DOHH2 (cell line): ENCODE data around the gene THAP4.

Experiments used
- H3F3A ChIP-seq: fragments of 200-600 bp; sonication (generic), shearing (Covaris generic); 2 replicates; pipeline ENCODE4 v1.6.0; 2016; ENCODE audit warnings: antibody characterized with exemption, mild to moderate bottlenecking; ENCODE audit not compliant: control insufficient read depth, insufficient read depth
- H3K27ac ChIP-seq: fragments of 200-600 bp; sonication (generic); 2 replicates; pipeline ENCODE4 v1.5.1; 2014; ENCODE audit warnings: low read depth, mild to moderate bottlenecking, low read length, moderate library complexity
- H3K27me3 ChIP-seq: fragments of 200-600 bp; sonication (generic); 2 replicates; pipeline ENCODE4 v1.6.1; 2014; ENCODE audit warnings: mild to moderate bottlenecking, low read length, mixed read lengths; ENCODE audit not compliant: control insufficient read depth
- H3K36me3 ChIP-seq: fragments of 200-600 bp; sonication (generic); 2 replicates; pipeline ENCODE4 v1.6.1; 2014; ENCODE audit warnings: mild to moderate bottlenecking, low read length, moderate library complexity, mixed read lengths; ENCODE audit not compliant: control insufficient read depth
- H3K4me1 ChIP-seq: fragments of 200-600 bp; sonication (generic); 2 replicates; pipeline ENCODE4 v1.6.1; 2014; ENCODE audit warnings: mild to moderate bottlenecking, low read length, mixed read lengths; ENCODE audit not compliant: control insufficient read depth
- H3K4me2 ChIP-seq: fragments of 200-600 bp; sonication (generic); 2 replicates; pipeline ENCODE4 v1.6.0; 2014; ENCODE audit warnings: mild to moderate bottlenecking, low read length, moderate library complexity
- H3K4me3 ChIP-seq: fragments of 200-600 bp; sonication (generic); 2 replicates; pipeline ENCODE4 v1.5.1; 2014; ENCODE audit warnings: mild to moderate bottlenecking, low read length, mixed read lengths
- H3K79me2 ChIP-seq: fragments of 200-600 bp; sonication (generic); 2 replicates; pipeline ENCODE4 v1.6.1; 2014; ENCODE audit warnings: mild to moderate bottlenecking, low read length, mixed read lengths; ENCODE audit not compliant: control insufficient read depth
- H3K9me2 ChIP-seq: fragments of 200-600 bp; sonication (generic); replicated peaks from 2 replicates; pipeline ENCODE4 v1.6.1; 2014; ENCODE audit warnings: mild to moderate bottlenecking, low read length, mixed read lengths; ENCODE audit not compliant: control insufficient read depth
- H3K9me3 ChIP-seq: fragments of 200-600 bp; sonication (generic); 2 replicates; pipeline ENCODE4 v1.6.1; 2014; ENCODE audit warnings: antibody characterized with exemption, low read length, mixed read lengths; ENCODE audit not compliant: control insufficient read depth, insufficient read depth
- H4K20me1 ChIP-seq: fragments of 200-600 bp; sonication (generic); 2 replicates; pipeline ENCODE4 v1.6.0; 2014; ENCODE audit warnings: low read depth, mild to moderate bottlenecking, antibody characterized with exemption, low read length, moderate library complexity; ENCODE audit not compliant: control insufficient read depth, insufficient read depth
- EZH2phosphoT487 ChIP-seq: fragments of 200-600 bp; sonication (generic); IDR thresholded peaks from 2 replicates; pipeline ENCODE4 v1.6.1; 2017; ENCODE audit warnings: borderline replicate concordance, mild to moderate bottlenecking, antibody characterized with exemption, low read length, moderate library complexity, mixed read lengths
- TF ChIP-seq, protein P1 (sequence below): fragments of 200-600 bp; sonication (generic); IDR thresholded peaks from one replicate; pipeline ENCODE4 v1.5.1; 2014; ENCODE audit warnings: antibody characterized with exemption, mild to moderate bottlenecking, low read depth, low read length; ENCODE audit not compliant: poor library complexity, severe bottlenecking

THAP4 gene

GRCh38 chr2:241561832-241562231 lies 75.1 kb downstream of the THAP4 start:
- H3K79me2 ChIP-seq, result no peaks in the 10 kb centered on the region
- H3K9me3 ChIP-seq, result no peaks in the 10 kb centered on the region
- no peaks in the 10 kb centered on the region for H3K36me3 ChIP-seq
- H3K27ac ChIP-seq, result no peak overlapping the region
- no peak for TF ChIP-seq EZH2phosphoT487
- TF ChIP-seq, protein P1, sequence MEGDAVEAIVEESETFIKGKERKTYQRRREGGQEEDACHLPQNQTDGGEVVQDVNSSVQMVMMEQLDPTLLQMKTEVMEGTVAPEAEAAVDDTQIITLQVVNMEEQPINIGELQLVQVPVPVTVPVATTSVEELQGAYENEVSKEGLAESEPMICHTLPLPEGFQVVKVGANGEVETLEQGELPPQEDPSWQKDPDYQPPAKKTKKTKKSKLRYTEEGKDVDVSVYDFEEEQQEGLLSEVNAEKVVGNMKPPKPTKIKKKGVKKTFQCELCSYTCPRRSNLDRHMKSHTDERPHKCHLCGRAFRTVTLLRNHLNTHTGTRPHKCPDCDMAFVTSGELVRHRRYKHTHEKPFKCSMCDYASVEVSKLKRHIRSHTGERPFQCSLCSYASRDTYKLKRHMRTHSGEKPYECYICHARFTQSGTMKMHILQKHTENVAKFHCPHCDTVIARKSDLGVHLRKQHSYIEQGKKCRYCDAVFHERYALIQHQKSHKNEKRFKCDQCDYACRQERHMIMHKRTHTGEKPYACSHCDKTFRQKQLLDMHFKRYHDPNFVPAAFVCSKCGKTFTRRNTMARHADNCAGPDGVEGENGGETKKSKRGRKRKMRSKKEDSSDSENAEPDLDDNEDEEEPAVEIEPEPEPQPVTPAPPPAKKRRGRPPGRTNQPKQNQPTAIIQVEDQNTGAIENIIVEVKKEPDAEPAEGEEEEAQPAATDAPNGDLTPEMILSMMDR, result no peak
- H4K20me1 ChIP-seq, result no peaks in the 10 kb centered on the region
- H3K4me2 ChIP-seq, result no peak overlapping the region
- no peaks in the 10 kb centered on the region for H3K9me2 ChIP-seq
- no peak overlapping the region for H3K4me3 ChIP-seq
- peaks cover 2% of the 10 kb centered on the region for H3F3A ChIP-seq
- H3K4me1 ChIP-seq, result no peaks in the 10 kb centered on the region
- H3K27me3 ChIP-seq, result no peaks in the 10 kb centered on the region

DNA sequence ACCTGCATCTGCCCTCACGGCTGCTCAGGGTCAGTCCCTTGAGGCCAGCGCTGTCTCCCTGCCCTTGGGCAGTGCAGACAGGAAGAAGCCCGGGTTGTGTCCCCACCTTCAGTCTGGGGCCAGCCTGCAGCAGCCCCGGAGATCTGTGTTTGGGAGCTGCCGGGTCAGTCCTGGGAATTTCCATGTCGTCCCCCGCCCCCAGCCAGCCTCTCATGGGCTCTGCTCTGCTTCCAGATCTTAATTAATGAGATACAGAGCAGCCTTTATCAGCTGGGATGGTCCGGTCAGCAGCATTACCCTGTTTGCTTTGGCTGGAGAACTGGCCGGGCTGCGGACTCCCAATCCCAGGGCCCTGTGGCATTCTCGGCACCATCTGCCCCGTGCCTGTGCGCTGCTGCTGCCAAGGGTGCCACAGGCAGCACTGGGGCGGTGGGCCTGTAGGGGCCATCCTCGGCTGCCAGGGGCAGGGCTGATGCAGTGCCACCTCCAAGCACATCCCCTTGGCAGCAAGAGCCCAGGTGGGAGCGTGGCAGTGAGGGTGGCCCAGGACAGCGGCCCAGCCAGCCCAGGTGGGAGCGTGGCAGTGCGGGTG lies 76.0 kb downstream of the THAP4 start:
- no peaks in the 10 kb centered on the region for H3K79me2 ChIP-seq
- no peak overlapping the region for H3K4me3 ChIP-seq
- no peaks in the 10 kb centered on the region for H3K36me3 ChIP-seq
- H3K4me2 ChIP-seq, result no peak overlapping the region
- no peak for TF ChIP-seq EZH2phosphoT487
- TF ChIP-seq, protein P1, result no peak
- peaks cover 1% of the 10 kb centered on the region for H3K4me1 ChIP-seq
- no peaks in the 10 kb centered on the region for H4K20me1 ChIP-seq
- H3K27me3 ChIP-seq, result no peaks in the 10 kb centered on the region
- H3K9me2 ChIP-seq, result no peaks in the 10 kb centered on the region
- no peaks in the 10 kb centered on the region for H3K9me3 ChIP-seq
- H3K27ac ChIP-seq, result no peak overlapping the region
- H3F3A ChIP-seq, result peaks cover 5% of the 10 kb centered on the region

- Histone ChIP-seq H3K27ac (no peak overlapping the region), H3K4me2 (no peak overlapping the region), H3K9me2 (no peaks in the 10 kb centered on the region), H4K20me1 (no peaks in the 10 kb centered on the region), H3K4me1 (peaks cover 8% of the 10 kb centered on the region), H3K27me3 (no peaks in the 10 kb centered on the region), H3K36me3 (no peaks in the 10 kb centered on the region), H3K4me3 (no peak overlapping the region), H3K79me2 (no peaks in the 10 kb centered on the region), H3K9me3 (no peaks in the 10 kb centered on the region), H3F3A (peaks cover 5% of the 10 kb centered on the region)
- TF ChIP-seq, protein P1, result no peak
- no peak for TF ChIP-seq EZH2phosphoT487
Observed at GRCh38 chr2:241560162-241560882, 76.6 kb downstream of the THAP4 start.
